Effector memory CD8-positive, alpha-beta T cell (primary cell): ENCODE data around the gene TMEM256.

Source experiments
- ATAC-seq: fragments of 150-1000 bp; cut with Tn5 transposase; replicated peaks from 2 replicates; pipeline ENCODE4 v1.10.0; 2021; ENCODE audit warnings: mild to moderate bottlenecking, moderate library complexity
- DNase-seq, 3 experiments: peaks; one replicate each; pipeline ENCODE4 v3.0.0; 2021
- H3K27ac Mint-ChIP-seq, 2 donors: one replicate each; pipeline ENCODE4 v1.8.0; 2022; ENCODE audit warnings: mild to moderate bottlenecking in 2 of 2, mixed read lengths in 2 of 2, moderate library complexity in 2 of 2
- H3K27me3 Mint-ChIP-seq, 2 donors: one replicate each; pipeline ENCODE4 v1.8.0; 2022; ENCODE audit warnings: mixed read lengths in 2 of 2
- H3K36me3 Mint-ChIP-seq: one replicate; pipeline ENCODE4 v1.8.0; 2022; ENCODE audit warnings: mild to moderate bottlenecking, moderate library complexity, mixed read lengths; ENCODE audit not compliant: insufficient read depth
- H3K4me1 Mint-ChIP-seq, 2 donors: one replicate each; pipeline ENCODE4 v1.8.0; 2022; ENCODE audit warnings: low read depth in 2 of 2, mixed read lengths in 2 of 2
- H3K4me3 Mint-ChIP-seq, 2 donors: one replicate each; pipeline ENCODE4 v1.8.0; 2022; ENCODE audit warnings: mild to moderate bottlenecking in 2 of 2, mixed read lengths in 2 of 2, moderate library complexity in 2 of 2
- H3K9me3 Mint-ChIP-seq, 2 donors: one replicate each; pipeline ENCODE4 v1.8.0; 2022; ENCODE audit warnings: mixed read lengths in 2 of 2

The TMEM256 gene

DNA sequence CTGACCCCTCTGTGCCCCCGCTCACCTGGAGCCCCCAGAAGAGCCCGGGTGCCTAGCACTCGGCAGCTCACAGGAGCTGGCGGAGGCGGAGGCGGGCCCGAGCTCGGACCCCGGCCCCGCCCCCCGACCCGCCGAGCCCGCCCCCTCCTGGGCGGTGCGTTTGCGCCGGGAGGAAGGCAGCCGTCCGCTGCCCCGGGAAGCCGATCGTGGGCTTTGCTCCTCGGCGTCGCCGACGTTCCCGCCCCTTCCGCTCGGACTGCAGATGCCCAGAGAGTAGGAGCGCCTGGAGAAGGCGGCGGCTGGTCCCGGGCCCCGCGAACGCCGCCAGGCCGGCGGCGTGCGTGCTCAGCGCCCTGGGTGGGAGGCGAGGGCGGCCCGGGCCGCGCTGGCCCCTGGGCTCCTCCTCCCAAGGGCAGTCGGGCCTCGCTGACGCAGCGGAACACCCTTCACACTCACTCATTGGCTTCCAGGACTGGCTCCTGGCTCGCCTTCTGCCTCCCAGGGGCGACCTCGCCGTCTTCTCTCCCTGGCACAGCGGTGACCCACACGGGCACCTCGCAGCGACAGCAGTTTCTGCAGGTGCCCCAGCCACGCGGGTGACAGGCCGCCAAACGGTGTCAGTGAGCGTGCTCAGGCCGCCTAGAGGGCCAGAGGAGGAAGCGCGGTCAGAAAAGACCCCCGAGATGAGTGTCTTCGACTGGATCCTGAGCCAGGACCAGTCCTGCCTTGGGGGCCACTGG lies 9.3 kb downstream of the TMEM256 start, which contains the start of gene PLSCR3:
TSS of gene PLSCR3 (minus strand) at position 74 of the 740 bp plus-strand sequence. CDS start 415 bp downstream, outside the sequence.
- DNase-seq (peak; percentile 78 to 82 (median 82)), ATAC-seq (peak; percentile 86)
- Mint-ChIP-seq H3K27me3 (no peaks in the 10 kb centered on the region), H3K4me1 (peaks cover 20 to 24% of the 10 kb centered on the region in 2 donors), H3K36me3 (peaks cover 20% of the 10 kb centered on the region), H3K9me3 (no peaks in the 10 kb centered on the region), H3K4me3 (peak within 1 kb of the TSS; percentile 92 to 97), H3K27ac (peak within 1 kb of the TSS; percentile 95 to 96)

DNA sequence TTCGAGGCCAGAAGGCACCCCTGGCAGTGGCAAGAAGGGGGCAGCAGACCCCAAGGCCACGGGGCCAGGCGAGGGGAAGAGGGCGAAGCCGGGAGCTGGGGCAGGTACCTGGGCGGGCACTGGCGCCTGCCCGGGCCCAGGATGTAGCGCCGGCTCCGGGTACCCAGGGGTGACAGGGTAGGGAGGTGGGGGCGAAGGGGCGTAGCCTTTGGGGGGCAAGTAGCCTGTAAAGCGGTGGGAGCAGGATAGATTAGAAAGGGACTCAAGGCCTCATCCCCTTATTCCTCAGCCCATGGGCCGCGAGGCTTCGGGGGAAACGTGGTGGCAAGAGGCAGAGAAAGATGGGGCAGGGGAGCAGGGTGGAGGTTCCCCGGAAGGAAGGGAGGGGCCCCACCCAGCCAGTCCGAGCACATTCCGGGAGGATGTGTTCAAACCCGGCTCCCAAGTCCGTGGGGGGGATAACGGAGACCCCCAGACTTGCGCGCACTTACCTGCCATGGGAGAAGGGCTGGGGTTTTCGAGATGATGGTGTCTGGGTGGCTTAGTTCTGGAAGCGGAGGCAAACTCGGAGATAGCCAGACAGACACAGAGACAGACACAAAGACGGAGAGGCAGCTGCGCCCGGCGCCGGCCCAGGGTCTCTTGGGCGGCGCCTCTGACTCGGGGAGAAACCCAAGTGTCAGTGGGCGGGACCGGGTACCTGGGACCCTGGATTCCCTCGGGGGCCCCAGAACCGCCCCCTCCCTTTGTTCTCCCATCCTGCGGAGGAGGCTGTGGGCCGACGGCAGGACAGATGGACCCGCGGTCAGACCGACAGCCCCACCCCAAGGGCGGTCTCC lies 10.1 kb downstream of the TMEM256 start:
- Mint-ChIP-seq H3K4me3 (peak overlapping the region; percentile 92 to 97), H3K27me3 (no peaks in the 10 kb centered on the region), H3K36me3 (peaks cover 24% of the 10 kb centered on the region), H3K4me1 (peaks cover 20 to 24% of the 10 kb centered on the region in 2 donors), H3K27ac (peak overlapping the region; percentile 95 to 96), H3K9me3 (no peaks in the 10 kb centered on the region)
- DNase-seq = peak in 2 of 3 experiments; percentile 69 to 70
- ATAC-seq = peak; percentile 72

GRCh38 chr17:7392696-7393612 lies 10.9 kb downstream of the TMEM256 start:
- Mint-ChIP-seq H3K27ac (peak overlapping the region; percentile 95 to 96), H3K4me1 (peaks cover 20 to 24% of the 10 kb centered on the region in 2 donors), H3K4me3 (peak overlapping the region; percentile 92 to 97), H3K27me3 (no peaks in the 10 kb centered on the region), H3K36me3 (peaks cover 24% of the 10 kb centered on the region), H3K9me3 (no peaks in the 10 kb centered on the region)
- DNase-seq (no peak), ATAC-seq (no peak)

DNA sequence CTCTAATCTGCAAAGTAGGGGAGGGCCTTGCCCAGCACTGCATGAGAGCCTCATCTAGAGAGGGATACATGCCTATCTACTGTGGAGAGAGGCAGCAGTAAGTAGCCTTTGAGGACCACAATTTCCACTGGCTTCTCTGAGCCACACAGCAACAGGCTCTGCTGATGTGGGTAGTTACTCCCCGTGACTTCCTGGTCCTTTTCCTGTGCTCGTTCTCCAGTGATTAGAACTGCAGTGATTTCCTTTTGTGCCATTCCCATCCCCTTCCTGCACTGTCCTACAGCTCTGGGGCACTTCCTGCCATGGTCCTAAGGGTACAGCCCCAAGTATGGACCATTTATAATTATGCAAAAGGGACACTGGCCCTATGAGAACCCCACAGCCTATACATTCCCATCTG lies 12.6 kb downstream of the TMEM256 start:
- peaks cover 22 to 24% of the 10 kb centered on the region in 2 donors for H3K4me1 Mint-ChIP-seq
- H3K4me3 Mint-ChIP-seq = no peak overlapping the region
- no peak for DNase-seq
- peak overlapping the region in 1 of 2 donors; percentile 63 for H3K27ac Mint-ChIP-seq
- ATAC-seq = no peak
- H3K27me3 Mint-ChIP-seq = no peaks in the 10 kb centered on the region
- H3K36me3 Mint-ChIP-seq = peaks cover 29% of the 10 kb centered on the region
- H3K9me3 Mint-ChIP-seq = no peaks in the 10 kb centered on the region

DNA sequence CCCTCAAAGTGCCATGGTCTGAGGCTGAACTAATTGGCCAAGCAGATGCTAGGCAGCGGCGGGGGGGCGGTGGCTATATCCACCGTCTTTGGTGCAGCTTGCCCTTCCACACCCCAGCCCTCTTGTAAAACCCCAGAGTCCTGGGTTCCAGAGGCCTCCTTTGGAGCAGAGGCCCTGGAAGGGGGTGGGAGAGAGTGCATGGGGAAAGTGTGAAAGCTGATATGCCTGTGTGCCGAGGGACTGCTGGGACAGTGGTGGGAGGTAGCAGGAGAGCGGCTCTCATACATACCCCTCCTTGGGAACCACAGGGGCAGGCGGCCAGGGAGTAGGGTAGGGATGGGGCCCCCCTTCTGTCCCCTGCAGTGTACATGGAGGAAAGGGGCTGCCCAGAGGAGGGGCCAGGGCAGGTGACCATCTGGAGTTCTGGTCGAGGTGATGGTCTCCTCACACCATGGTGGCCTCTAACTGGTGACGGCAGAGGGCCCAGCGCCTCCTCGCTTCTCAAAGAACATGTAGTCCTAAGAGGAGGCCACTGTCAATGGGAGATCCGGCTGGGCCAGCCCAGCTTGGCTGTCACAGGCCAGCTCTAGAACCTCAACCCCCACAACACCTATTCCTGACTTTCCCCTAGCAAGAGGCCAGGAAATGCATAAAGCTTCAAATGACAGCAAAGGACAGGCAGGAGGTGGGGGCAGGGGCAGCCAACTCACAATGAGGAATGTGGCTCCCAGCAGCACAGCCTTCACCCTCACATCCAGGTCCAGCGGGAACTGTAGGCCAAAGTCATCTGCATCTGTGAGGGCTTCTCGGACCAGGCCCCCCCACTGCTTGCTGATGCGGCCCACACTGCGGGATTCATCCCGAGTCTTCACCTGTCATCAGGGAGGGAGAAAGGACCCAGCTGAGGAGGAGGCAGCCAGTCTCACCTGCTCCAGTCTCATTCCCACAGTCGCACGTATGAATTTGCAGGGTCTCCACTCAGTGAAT lies 13.7 kb downstream of the TMEM256 start:
- Mint-ChIP-seq H3K27me3 (no peaks in the 10 kb centered on the region), H3K36me3 (peaks cover 29% of the 10 kb centered on the region), H3K27ac (peak overlapping the region; percentile 39 to 71), H3K4me3 (no peak overlapping the region), H3K9me3 (no peaks in the 10 kb centered on the region), H3K4me1 (peaks cover 22 to 24% of the 10 kb centered on the region in 2 donors)
- DNase-seq (no peak), ATAC-seq (no peak)

DNA sequence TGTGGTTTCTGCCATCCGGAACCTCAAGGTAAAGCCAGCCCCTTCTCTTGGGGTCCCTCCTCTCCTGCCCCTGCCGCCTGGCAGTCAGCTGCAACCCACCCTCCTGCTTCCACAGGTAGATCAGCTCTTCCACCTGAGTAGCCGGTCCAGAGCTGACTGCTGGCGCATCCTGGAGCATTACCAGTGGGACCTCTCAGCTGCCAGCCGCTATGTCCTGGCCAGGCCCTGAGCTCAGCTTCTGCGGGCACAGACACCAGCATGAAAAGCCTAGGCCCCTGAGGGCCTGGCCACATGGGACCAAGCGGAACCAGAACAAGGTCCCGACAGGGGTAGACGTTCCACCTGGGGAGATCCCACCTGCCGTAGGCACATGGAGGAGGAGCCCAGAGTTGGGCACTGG lies 15.0 kb downstream of the TMEM256 start:
- ATAC-seq (no peak), DNase-seq (no peak)
- Mint-ChIP-seq H3K36me3 (peaks cover 27% of the 10 kb centered on the region), H3K4me3 (no peak overlapping the region), H3K27me3 (no peaks in the 10 kb centered on the region), H3K27ac (no peak overlapping the region), H3K4me1 (peaks cover 20 to 23% of the 10 kb centered on the region in 2 donors), H3K9me3 (no peaks in the 10 kb centered on the region)

DNA sequence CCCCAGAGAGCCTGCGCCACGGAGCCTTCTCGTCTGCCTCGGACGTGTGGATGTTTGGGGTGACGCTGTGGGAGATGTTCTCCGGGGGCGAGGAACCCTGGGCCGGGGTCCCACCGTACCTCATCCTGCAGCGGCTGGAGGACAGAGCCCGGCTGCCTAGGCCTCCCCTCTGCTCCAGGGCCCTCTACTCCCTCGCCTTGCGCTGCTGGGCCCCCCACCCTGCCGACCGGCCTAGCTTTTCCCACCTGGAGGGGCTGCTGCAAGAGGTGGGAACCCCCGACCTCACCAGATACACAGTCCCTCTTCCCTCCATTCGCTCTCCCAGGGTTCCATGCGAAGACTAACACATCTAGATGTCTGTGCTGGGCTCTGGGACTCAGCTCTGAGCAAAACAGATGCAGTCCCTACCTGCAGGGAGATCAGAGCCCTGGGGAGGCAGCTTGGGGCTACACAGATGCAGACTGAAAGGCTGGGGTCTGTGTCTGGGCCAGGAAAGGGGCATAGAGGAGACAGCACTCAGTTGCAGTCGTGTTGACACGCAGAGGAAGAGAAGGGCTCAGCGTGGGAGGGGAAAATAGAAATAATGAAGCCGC lies 19.3 kb downstream of the TMEM256 start:
- ATAC-seq (no peak), DNase-seq (no peak)
- Mint-ChIP-seq H3K4me1 (peaks cover 5 to 9% of the 10 kb centered on the region in 2 donors), H3K27me3 (peaks cover 18 to 33% of the 10 kb centered on the region in 2 donors), H3K9me3 (no peaks in the 10 kb centered on the region), H3K27ac (peak overlapping the region; percentile 70 to 72), H3K36me3 (peaks cover 17% of the 10 kb centered on the region), H3K4me3 (peak overlapping the region; percentile 65 to 71)

DNA sequence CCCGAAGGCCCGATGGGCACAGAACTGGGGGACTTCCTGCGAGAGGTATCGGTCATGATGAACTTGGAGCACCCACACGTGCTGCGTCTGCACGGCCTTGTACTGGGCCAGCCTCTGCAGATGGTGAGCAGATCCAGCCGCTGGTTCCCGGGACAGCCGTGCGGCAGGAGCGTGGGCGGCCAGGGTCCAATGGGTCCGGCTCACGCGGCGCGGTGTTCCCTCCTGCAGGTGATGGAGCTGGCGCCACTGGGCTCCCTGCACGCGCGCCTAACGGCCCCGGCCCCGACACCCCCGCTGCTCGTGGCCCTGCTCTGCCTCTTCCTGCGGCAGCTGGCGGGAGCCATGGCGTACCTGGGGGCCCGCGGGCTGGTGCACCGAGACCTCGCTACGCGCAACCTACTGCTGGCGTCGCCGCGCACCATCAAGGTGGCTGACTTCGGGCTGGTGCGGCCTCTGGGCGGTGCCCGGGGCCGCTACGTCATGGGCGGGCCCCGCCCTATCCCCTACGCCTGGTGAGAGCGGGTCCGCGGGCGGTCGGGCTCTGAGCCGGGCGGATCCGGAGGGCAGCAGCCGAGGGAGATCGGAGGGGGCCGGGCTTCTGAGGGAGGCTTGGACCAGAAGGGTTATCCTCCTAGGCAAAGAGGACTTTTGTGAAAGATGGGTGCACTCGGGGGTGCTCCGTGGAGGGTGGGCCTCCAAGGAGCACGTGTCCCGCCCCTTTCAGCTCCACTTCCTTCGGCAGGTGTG lies 20.0 kb downstream of the TMEM256 start:
- peaks cover 24 to 39% of the 10 kb centered on the region in 2 donors for H3K27me3 Mint-ChIP-seq
- H3K27ac Mint-ChIP-seq = peak overlapping the region; percentile 70 to 72
- H3K4me3 Mint-ChIP-seq = peak overlapping the region; percentile 65 to 71
- ATAC-seq (peak; percentile 96), DNase-seq (peak; percentile 66 to 74 (median 73))
- peaks cover 5 to 9% of the 10 kb centered on the region in 2 donors for H3K4me1 Mint-ChIP-seq
- peaks cover 13% of the 10 kb centered on the region for H3K36me3 Mint-ChIP-seq
- H3K9me3 Mint-ChIP-seq = no peaks in the 10 kb centered on the region

- H3K36me3 Mint-ChIP-seq = peaks cover 13% of the 10 kb centered on the region
- no peak for ATAC-seq
- H3K27me3 Mint-ChIP-seq = peaks cover 25 to 43% of the 10 kb centered on the region in 2 donors
- no peak overlapping the region for H3K27ac Mint-ChIP-seq
- H3K9me3 Mint-ChIP-seq = no peaks in the 10 kb centered on the region
- H3K4me1 Mint-ChIP-seq = peaks cover 5 to 9% of the 10 kb centered on the region in 2 donors
- peak overlapping the region; percentile 65 to 71 for H3K4me3 Mint-ChIP-seq
- no peak for DNase-seq
These were observed 20.5 kb downstream of the TMEM256 start for GRCh38 chr17:7383371-7383741.

- peaks cover 29 to 43% of the 10 kb centered on the region in 2 donors for H3K27me3 Mint-ChIP-seq
- no peak overlapping the region for H3K27ac Mint-ChIP-seq
- peaks cover 5 to 9% of the 10 kb centered on the region in 2 donors for H3K4me1 Mint-ChIP-seq
- peaks cover 13% of the 10 kb centered on the region for H3K36me3 Mint-ChIP-seq
- DNase-seq (no peak), ATAC-seq (no peak)
- H3K9me3 Mint-ChIP-seq = no peaks in the 10 kb centered on the region
- H3K4me3 Mint-ChIP-seq = peak overlapping the region; percentile 65 to 71
These were observed 21.0 kb downstream of the TMEM256 start for GRCh38 chr17:7382901-7383300.
